Panc1 (cell line): ENCODE data around the gene KRT16. TPM values are rescaled to one million over a fixed set of nuclear protein-coding genes. Genes with fewer than 3 reads are reported as not detected.

Experiments used
- ATAC-seq: fragments of 200-7000 bp; cut with Tn5 transposase; 2 replicates; pipeline ENCODE4 v1.9.1; 2020; ENCODE audit warnings: mild to moderate bottlenecking, moderate library complexity
- BruUV-seq: library from RNA; stranded (reverse); fragments of 400-500 nt; replicated peaks from 2 replicates; lab custom pipeline; 2021; lab: Mats Ljungman, UMichigan
- CTCF ChIA-PET: fragments of 300-600 bp; sonication (Branson Sonifier 250); formaldehyde crosslinking; loops from one replicate; lab custom pipeline; 2022; ENCODE audit warnings: antibody characterized with exemption; lab: Charles Lee
- POLR2A ChIA-PET: fragments of 300-600 bp; sonication (Branson Sonifier 250); formaldehyde crosslinking; loops from one replicate; lab custom pipeline; 2022; ENCODE audit warnings: antibody characterized with exemption; lab: Charles Lee
- DNase-seq: peaks from one replicate; pipeline ENCODE4 v3.0.0-alpha.2; 2010; ENCODE audit warnings: low read depth, low spot score
- H3K27ac ChIP-seq: 2 replicates; pipeline ENCODE4 v1.5.1; 2011; ENCODE audit warnings: mild to moderate bottlenecking, low read length, inconsistent platforms
- H3K27me3 ChIP-seq: fragments of 200-500 bp; sonication (Bioruptor generic); 2 replicates; pipeline ENCODE4 v1.6.0; 2014; ENCODE audit warnings: low read length, inconsistent platforms; ENCODE audit not compliant: control insufficient read depth, insufficient read depth
- H3K36me3 ChIP-seq: fragments of 200-500 bp; sonication (Bioruptor generic); 2 replicates; pipeline ENCODE4 v1.5.1; 2014; ENCODE audit warnings: inconsistent platforms, mild to moderate bottlenecking, low read length, moderate library complexity; ENCODE audit not compliant: control insufficient read depth, insufficient read depth
- H3K4me1 ChIP-seq: 2 replicates; pipeline ENCODE4 v1.5.1; 2011; ENCODE audit warnings: inconsistent platforms, mild to moderate bottlenecking, low read length, moderate library complexity; ENCODE audit not compliant: control insufficient read depth, insufficient read depth
- H3K4me3 ChIP-seq, 2 experiments: 2 replicates each; pipeline ENCODE4 v1.5.1; 2011 to 2012; ENCODE audit warnings: low read depth in 2 of 2, low read length in 2 of 2, mild to moderate bottlenecking in 2 of 2, inconsistent platforms in 1 of 2, moderate library complexity in 1 of 2
- H3K9me3 ChIP-seq: fragments of 200-500 bp; sonication (Bioruptor generic); 2 replicates; pipeline ENCODE4 v1.5.1; 2014; ENCODE audit warnings: low read depth, mild to moderate bottlenecking, inconsistent platforms, low read length, moderate library complexity; ENCODE audit not compliant: control insufficient read depth, insufficient read depth
- POLR2AphosphoS5 ChIP-seq: IDR thresholded peaks from 2 replicates; pipeline ENCODE4 v1.6.1; 2012; ENCODE audit warnings: mild to moderate bottlenecking, low read depth, low read length, moderate library complexity
- REST ChIP-seq, 2 experiments: IDR thresholded peaks; 2 replicates each; pipeline ENCODE4 v1.6.1; 2011 to 2012; ENCODE audit warnings: low read depth in 2 of 2, control low read depth in 1 of 2, low read length in 1 of 2, mild to moderate bottlenecking in 1 of 2, moderate library complexity in 1 of 2; ENCODE audit not compliant: insufficient read depth in 1 of 2
- SIN3A ChIP-seq: IDR thresholded peaks from 2 replicates; pipeline ENCODE4 v1.6.1; 2012; ENCODE audit warnings: low read depth, mild to moderate bottlenecking, low read length, moderate library complexity, borderline replicate concordance; ENCODE audit not compliant: insufficient read depth
- TCF7L2 ChIP-seq: IDR thresholded peaks from 2 replicates; pipeline ENCODE4 v1.6.1; 2011; ENCODE audit warnings: mild to moderate bottlenecking, low read depth, low read length, inconsistent platforms
- in situ Hi-C: cut with HindIII; loops from 2 replicates; pipeline ENCODE4 v1.10.0; 2016; ENCODE audit warnings: low sequenced_read_pairs, low pct_unique_long_range_greater_than_20kb
- intact Hi-C: fragments of 100-400 bp; cut with micrococcal nuclease; formaldehyde crosslinking; loops from one replicate; pipeline ENCODE4 v1.10.0; 2022; ENCODE audit not compliant: unreplicated experiment
- total RNA-seq: library from RNA; stranded (reverse); gene quantifications from one replicate; pipeline ENCODE4 v1.2.1, GENCODE V29; 2021; ENCODE audit not compliant: unreplicated experiment
- TF ChIP-seq, protein P1 (sequence below): fragments of 450-650 bp; IDR thresholded peaks from 2 replicates; pipeline ENCODE4 v1.5.1; 2017; ENCODE audit warnings: mild to moderate bottlenecking

The KRT16 gene
- total RNA-seq, 1 experiment from 2014 or later = 1.6 TPM

- Histone ChIP-seq H3K27me3 (peaks cover 3% of the 10 kb centered on the region; the same call in 1 of the 2 replicates), H3K36me3 (no peaks in the 10 kb centered on the region), H3K4me1 (no peaks in the 10 kb centered on the region), H3K4me3 (no peak overlapping the region), H3K9me3 (no peaks in the 10 kb centered on the region), H3K27ac (no peak overlapping the region)
- no peak for ATAC-seq
- intact Hi-C loops (no loop called here), in situ Hi-C loops (no loop called here)
- no peak for TF ChIP-seq TCF7L2
- TF ChIP-seq REST (IDR thresholded peaks at IDR 0.05; ENCODE audit: insufficient read depth in 1 of 2, low read depth in 2 of 2, low read length in 1 of 2) = no peak
- TF ChIP-seq POLR2AphosphoS5 = no peak
- TF ChIP-seq, protein P1, sequence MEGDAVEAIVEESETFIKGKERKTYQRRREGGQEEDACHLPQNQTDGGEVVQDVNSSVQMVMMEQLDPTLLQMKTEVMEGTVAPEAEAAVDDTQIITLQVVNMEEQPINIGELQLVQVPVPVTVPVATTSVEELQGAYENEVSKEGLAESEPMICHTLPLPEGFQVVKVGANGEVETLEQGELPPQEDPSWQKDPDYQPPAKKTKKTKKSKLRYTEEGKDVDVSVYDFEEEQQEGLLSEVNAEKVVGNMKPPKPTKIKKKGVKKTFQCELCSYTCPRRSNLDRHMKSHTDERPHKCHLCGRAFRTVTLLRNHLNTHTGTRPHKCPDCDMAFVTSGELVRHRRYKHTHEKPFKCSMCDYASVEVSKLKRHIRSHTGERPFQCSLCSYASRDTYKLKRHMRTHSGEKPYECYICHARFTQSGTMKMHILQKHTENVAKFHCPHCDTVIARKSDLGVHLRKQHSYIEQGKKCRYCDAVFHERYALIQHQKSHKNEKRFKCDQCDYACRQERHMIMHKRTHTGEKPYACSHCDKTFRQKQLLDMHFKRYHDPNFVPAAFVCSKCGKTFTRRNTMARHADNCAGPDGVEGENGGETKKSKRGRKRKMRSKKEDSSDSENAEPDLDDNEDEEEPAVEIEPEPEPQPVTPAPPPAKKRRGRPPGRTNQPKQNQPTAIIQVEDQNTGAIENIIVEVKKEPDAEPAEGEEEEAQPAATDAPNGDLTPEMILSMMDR = no peak
- TF ChIP-seq SIN3A = no peak
- CTCF ChIA-PET = interaction anchor here (1.2 kb wide), 1 partner anchor 11 kb away, joined by 3 read pairs; no protein-coding TSS in a partner anchor
- no TSS peak for BruUV-seq
- POLR2A ChIA-PET = interaction anchor here (0.7 kb wide), 1 partner anchor 474 kb away, joined by 6 read pairs; no protein-coding TSS in a partner anchor
- DNase-seq = no peak
Observed at GRCh38 chr17:41561554-41561953, 51.0 kb downstream of the KRT16 start.

Other genes starting within 250 kb of the KRT16 start
- not detected for gene KRT33B, start 243.0 kb downstream of the KRT16 start, total RNA-seq
- not detected for gene KRT34, start 230.5 kb downstream of the KRT16 start, total RNA-seq
- gene KRT31, start 215.2 kb downstream of the KRT16 start, total RNA-seq = not detected
- not detected for gene KRT37, start 188.2 kb downstream of the KRT16 start, total RNA-seq
- not detected for gene KRT38, start 171.8 kb downstream of the KRT16 start, total RNA-seq
- gene KRT32, start 145.4 kb downstream of the KRT16 start, total RNA-seq = 0.72 TPM
- not detected for gene KRT35, start 131.6 kb downstream of the KRT16 start, total RNA-seq
- not detected for gene KRT36, start 122.9 kb downstream of the KRT16 start, total RNA-seq
- gene KRT13, start 107.2 kb downstream of the KRT16 start, total RNA-seq = 0.36 TPM
- gene KRT15, start 93.9 kb downstream of the KRT16 start, total RNA-seq = 70.4 TPM
- gene KRT19, start 84.5 kb downstream of the KRT16 start, total RNA-seq = 2,383 TPM
- gene KRT9, start 40.7 kb downstream of the KRT16 start, total RNA-seq = not detected
- gene KRT14, start 25.9 kb downstream of the KRT16 start, total RNA-seq = not detected
- gene KRT17, start 11.8 kb upstream of the KRT16 start, total RNA-seq = 1.9 TPM
- 747 TPM for gene EIF1, start 76.1 kb upstream of the KRT16 start, total RNA-seq
- gene GAST, start 99.6 kb upstream of the KRT16 start, total RNA-seq = not detected
- gene HAP1, start 121.9 kb upstream of the KRT16 start, total RNA-seq = 11.6 TPM
- gene JUP, start 173.9 kb upstream of the KRT16 start, total RNA-seq = 352 TPM
- gene P3H4, start 199.2 kb upstream of the KRT16 start, total RNA-seq = 58.9 TPM
- gene FKBP10, start 200.2 kb upstream of the KRT16 start, total RNA-seq = 190 TPM
- gene NT5C3B, start 223.5 kb upstream of the KRT16 start, total RNA-seq = 118 TPM
- not detected for gene KLHL10, start 225.1 kb upstream of the KRT16 start, total RNA-seq